Fibroblast of lung (primary cell): ENCODE measurements around the gene F10.

Experiments
- CTCF ChIP-seq, 2 donors: IDR thresholded peaks in 1 of 2; conservative IDR thresholded peaks in 1 of 2; 1 replicate in 1 of 2; 2 replicates in 1 of 2; pipeline ENCODE4 v1.5.1; 2011 to 2012; ENCODE audit warnings: low read length in 2 of 2, control low read depth in 1 of 2, inconsistent platforms in 1 of 2, low read depth in 1 of 2, mild to moderate bottlenecking in 1 of 2
- EZH2 ChIP-seq: IDR thresholded peaks from 2 replicates; pipeline ENCODE4 v1.5.1; 2012; ENCODE audit warnings: low read length, control low read depth, mild to moderate bottlenecking; ENCODE audit errors: missing control alignments

- TF ChIP-seq CTCF (conservative IDR thresholded peaks at IDR 0.05 in 1 of 2, IDR thresholded peaks at IDR 0.05 in 1 of 2; ENCODE audit: low read depth in 1 of 2, low read length in 2 of 2) (no peak), EZH2 (peak; percentile 76)
Observed at GRCh38 chr13:113110048-113110851, 12.3 kb upstream of the F10 start.
